Sigmoid colon (tissue), 4 donors: Measurements from ENCODE around the gene GRAMD4.

Experiments
- EP300 ChIP-seq, 4 donors: sonication (generic); formaldehyde crosslinking; IDR thresholded peaks; one replicate each; pipeline ENCODE4 v1.6.1; 2017; ENCODE audit warnings: antibody characterized with exemption in 4 of 4
- POLR2A ChIP-seq, 2 donors: fragments of 450-650 bp; IDR thresholded peaks; one replicate each; pipeline ENCODE4 v1.6.1; 2016; ENCODE audit warnings: antibody characterized with exemption in 2 of 2, mild to moderate bottlenecking in 2 of 2, moderate library complexity in 2 of 2
- TF ChIP-seq, protein P1 (sequence below), 4 experiments: fragments of 450-650 bp in 3 of 4; fragments of 200-600 bp in 1 of 4; IDR thresholded peaks; one replicate each; pipeline ENCODE4 v1.5.1; 2016 to 2019; ENCODE audit warnings: antibody characterized with exemption in 4 of 4, mild to moderate bottlenecking in 3 of 4, moderate library complexity in 2 of 4

DNA sequence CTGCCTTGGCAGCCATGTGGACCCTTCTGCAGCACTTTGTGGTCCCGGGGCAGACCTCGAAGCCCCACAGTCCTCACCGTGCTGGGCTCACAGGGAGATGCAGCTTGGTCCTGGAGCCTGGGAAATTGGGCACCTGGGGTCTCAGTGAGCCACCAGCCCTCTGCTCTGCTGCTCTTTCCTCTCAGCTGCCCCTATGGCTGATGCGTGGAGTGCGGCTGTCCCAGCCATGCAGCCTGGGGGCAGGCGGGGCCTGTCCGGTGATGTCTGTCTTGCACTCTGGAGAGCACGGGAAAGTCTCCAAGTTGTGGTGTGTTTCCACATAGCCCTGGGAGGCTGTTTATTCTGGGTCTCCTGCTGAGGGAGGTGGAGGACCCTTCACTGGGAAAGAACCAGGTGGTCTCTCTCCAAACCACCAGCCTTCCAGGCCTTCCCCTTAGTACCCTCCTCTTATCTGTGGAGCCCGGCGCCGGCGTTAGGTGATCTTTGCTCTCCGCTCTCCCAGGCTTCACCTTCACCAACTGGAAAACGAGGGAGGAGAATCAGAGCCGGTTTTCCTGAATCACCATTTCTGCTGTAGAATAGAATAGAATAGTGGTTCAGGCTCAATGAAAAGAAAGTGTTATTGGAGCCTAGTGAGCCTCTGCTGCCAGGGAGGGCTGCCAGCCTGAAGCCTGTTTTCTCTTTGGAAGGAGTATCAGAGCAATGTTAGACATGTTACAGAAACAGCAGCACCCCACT, 41.2 kb upstream of the GRAMD4 start:
- TF ChIP-seq POLR2A (IDR thresholded peaks at IDR 0.05) = no peak
- TF ChIP-seq, protein P1, sequence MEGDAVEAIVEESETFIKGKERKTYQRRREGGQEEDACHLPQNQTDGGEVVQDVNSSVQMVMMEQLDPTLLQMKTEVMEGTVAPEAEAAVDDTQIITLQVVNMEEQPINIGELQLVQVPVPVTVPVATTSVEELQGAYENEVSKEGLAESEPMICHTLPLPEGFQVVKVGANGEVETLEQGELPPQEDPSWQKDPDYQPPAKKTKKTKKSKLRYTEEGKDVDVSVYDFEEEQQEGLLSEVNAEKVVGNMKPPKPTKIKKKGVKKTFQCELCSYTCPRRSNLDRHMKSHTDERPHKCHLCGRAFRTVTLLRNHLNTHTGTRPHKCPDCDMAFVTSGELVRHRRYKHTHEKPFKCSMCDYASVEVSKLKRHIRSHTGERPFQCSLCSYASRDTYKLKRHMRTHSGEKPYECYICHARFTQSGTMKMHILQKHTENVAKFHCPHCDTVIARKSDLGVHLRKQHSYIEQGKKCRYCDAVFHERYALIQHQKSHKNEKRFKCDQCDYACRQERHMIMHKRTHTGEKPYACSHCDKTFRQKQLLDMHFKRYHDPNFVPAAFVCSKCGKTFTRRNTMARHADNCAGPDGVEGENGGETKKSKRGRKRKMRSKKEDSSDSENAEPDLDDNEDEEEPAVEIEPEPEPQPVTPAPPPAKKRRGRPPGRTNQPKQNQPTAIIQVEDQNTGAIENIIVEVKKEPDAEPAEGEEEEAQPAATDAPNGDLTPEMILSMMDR (IDR thresholded peaks at IDR 0.05) = no peak
- no peak for TF ChIP-seq EP300 (IDR thresholded peaks at IDR 0.05)
